Central memory CD8-positive, alpha-beta T cell (primary cell): ENCODE data around the gene NANS.
"Not testable (repeated sequence)": the region's sequence is repeated elsewhere in the genome, so short reads cannot be mapped to it uniquely, and the experiment has no call there.

ENCODE experiments used
- ATAC-seq: fragments of 150-1000 bp; cut with Tn5 transposase; replicated peaks from 2 replicates; pipeline ENCODE4 v1.10.0; 2022; ENCODE audit warnings: mild to moderate bottlenecking, moderate FRiP score, moderate number of reproducible peaks; ENCODE audit not compliant: poor library complexity, severe bottlenecking; ENCODE audit errors: extremely low read depth
- DNase-seq, 2 donors: peaks; one replicate each; pipeline ENCODE4 v3.0.0; 2021; ENCODE audit warnings: low spot score in 2 of 2
- H3K27ac Mint-ChIP-seq: one replicate; pipeline ENCODE4 v1.8.0; 2022; ENCODE audit warnings: low read depth, mild to moderate bottlenecking, moderate library complexity, mixed read lengths
- H3K27me3 Mint-ChIP-seq: one replicate; pipeline ENCODE4 v1.8.0; 2022; ENCODE audit warnings: mixed read lengths
- H3K36me3 Mint-ChIP-seq: one replicate; pipeline ENCODE4 v1.8.0; 2022; ENCODE audit warnings: mild to moderate bottlenecking, moderate library complexity, mixed read lengths; ENCODE audit not compliant: insufficient read depth
- H3K4me1 Mint-ChIP-seq: one replicate; pipeline ENCODE4 v1.8.0; 2022; ENCODE audit warnings: mixed read lengths
- H3K4me3 Mint-ChIP-seq: one replicate; pipeline ENCODE4 v1.8.0; 2022; ENCODE audit warnings: mild to moderate bottlenecking, moderate library complexity, mixed read lengths
- H3K9me3 Mint-ChIP-seq: one replicate; pipeline ENCODE4 v1.8.0; 2022; ENCODE audit warnings: mixed read lengths

NANS gene

DNA sequence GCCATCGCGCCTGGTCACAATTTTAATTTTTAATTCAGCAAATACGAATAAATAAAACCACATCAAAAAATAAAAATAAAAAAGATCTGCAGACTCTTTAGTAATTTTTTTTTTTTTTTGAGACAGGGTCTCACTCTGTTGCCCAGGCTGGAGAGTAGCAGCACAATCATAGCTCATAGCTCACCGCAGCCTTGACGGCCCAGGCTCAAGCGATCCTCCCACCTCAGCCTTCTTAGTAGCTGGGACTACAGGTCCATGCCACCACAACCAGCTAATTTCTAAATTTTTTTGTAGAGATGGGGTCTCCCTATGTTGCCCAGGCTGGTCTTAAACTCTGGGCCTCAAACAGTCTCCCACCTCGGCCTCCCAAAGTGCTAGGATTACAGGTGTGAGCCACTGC, 14.2 kb downstream of the NANS start:
- H3K27ac Mint-ChIP-seq, result no peak overlapping the region
- H3K4me3 Mint-ChIP-seq, result no peak overlapping the region
- H3K36me3 Mint-ChIP-seq, result peaks cover 11% of the 10 kb centered on the region
- ATAC-seq, result no peak
- H3K9me3 Mint-ChIP-seq, result no peaks in the 10 kb centered on the region
- H3K27me3 Mint-ChIP-seq, result no peaks in the 10 kb centered on the region
- peaks cover 19% of the 10 kb centered on the region for H3K4me1 Mint-ChIP-seq
- DNase-seq, result no peak

- DNase-seq, result no peak
- Mint-ChIP-seq H3K36me3 (peaks cover 8% of the 10 kb centered on the region), H3K9me3 (no peaks in the 10 kb centered on the region), H3K4me1 (peaks cover 19% of the 10 kb centered on the region), H3K27me3 (no peaks in the 10 kb centered on the region), H3K27ac (no peak overlapping the region), H3K4me3 (no peak overlapping the region)
- no peak for ATAC-seq
Measured at GRCh38 chr9:98071737-98072136, 15.2 kb downstream of the NANS start.

- H3K4me1 Mint-ChIP-seq, result peaks cover 17% of the 10 kb centered on the region
- peak overlapping the region; percentile 31 for H3K4me3 Mint-ChIP-seq
Measured at GRCh38 chr9:98074115-98074990, 17.8 kb downstream of the NANS start.

GRCh38 chr9:98075332-98075805, 18.8 kb downstream of the NANS start:
- H3K4me1 Mint-ChIP-seq, result peaks cover 14% of the 10 kb centered on the region
- peak; percentile 35 for ATAC-seq
- peak overlapping the region; percentile 89 for H3K27ac Mint-ChIP-seq
- no peaks in the 10 kb centered on the region for H3K27me3 Mint-ChIP-seq
- H3K36me3 Mint-ChIP-seq, result peaks cover 24% of the 10 kb centered on the region
- H3K9me3 Mint-ChIP-seq, result no peaks in the 10 kb centered on the region
- no peak overlapping the region for H3K4me3 Mint-ChIP-seq
- DNase-seq, result no peak

More at GRCh38 chr9:98074115-98074990, 17.8 kb downstream of the NANS start:
- H3K27ac Mint-ChIP-seq, result peak overlapping the region; percentile 89
- no peaks in the 10 kb centered on the region for H3K27me3 Mint-ChIP-seq
- ATAC-seq (no peak), DNase-seq (peak; percentile 45 to 57)
- no peaks in the 10 kb centered on the region for H3K9me3 Mint-ChIP-seq
- peaks cover 19% of the 10 kb centered on the region for H3K36me3 Mint-ChIP-seq

GRCh38 chr9:98076514-98076890, 20.0 kb downstream of the NANS start:
- not testable (repeated sequence) for H3K27me3 Mint-ChIP-seq, H3K4me3 Mint-ChIP-seq, H3K9me3 Mint-ChIP-seq, DNase-seq, ATAC-seq
- Mint-ChIP-seq H3K4me1 (peaks cover 14% of the 10 kb centered on the region), H3K36me3 (peaks cover 26% of the 10 kb centered on the region), H3K27ac (peak overlapping the region; percentile 89)

- Mint-ChIP-seq H3K4me1 (peaks cover 23% of the 10 kb centered on the region), H3K4me3 (no peak overlapping the region), H3K27me3 (no peaks in the 10 kb centered on the region), H3K36me3 (peaks cover 33% of the 10 kb centered on the region), H3K9me3 (no peaks in the 10 kb centered on the region), H3K27ac (peak overlapping the region; percentile 42)
- no peak for DNase-seq
- ATAC-seq, result no peak
Measured at GRCh38 chr9:98078895-98079294, 22.4 kb downstream of the NANS start.

- peaks cover 34% of the 10 kb centered on the region for H3K36me3 Mint-ChIP-seq
- peaks cover 13% of the 10 kb centered on the region for H3K4me1 Mint-ChIP-seq
- H3K4me3 Mint-ChIP-seq, result no peak overlapping the region
- no peaks in the 10 kb centered on the region for H3K27me3 Mint-ChIP-seq
- no peak for ATAC-seq
- no peak overlapping the region for H3K27ac Mint-ChIP-seq
- H3K9me3 Mint-ChIP-seq, result no peaks in the 10 kb centered on the region
- DNase-seq, result no peak
Measured at GRCh38 chr9:98080326-98080725, 23.8 kb downstream of the NANS start.

GRCh38 chr9:98080780-98081179, 24.2 kb downstream of the NANS start:
- Mint-ChIP-seq H3K9me3 (no peaks in the 10 kb centered on the region), H3K27ac (no peak overlapping the region), H3K27me3 (no peaks in the 10 kb centered on the region), H3K4me1 (peaks cover 12% of the 10 kb centered on the region), H3K36me3 (peaks cover 34% of the 10 kb centered on the region), H3K4me3 (no peak overlapping the region)
- no peak for ATAC-seq
- no peak for DNase-seq

- no peak for DNase-seq
- no peak for ATAC-seq
- Mint-ChIP-seq H3K4me1 (peaks cover 16% of the 10 kb centered on the region), H3K9me3 (no peaks in the 10 kb centered on the region), H3K36me3 (peaks cover 34% of the 10 kb centered on the region), H3K4me3 (no peak overlapping the region), H3K27ac (peak overlapping the region; percentile 73), H3K27me3 (no peaks in the 10 kb centered on the region)
Measured at GRCh38 chr9:98081477-98082219, 25.1 kb downstream of the NANS start.

GRCh38 chr9:98083061-98083501, 26.5 kb downstream of the NANS start:
- no peaks in the 10 kb centered on the region for H3K9me3 Mint-ChIP-seq
- no peak overlapping the region for H3K27ac Mint-ChIP-seq
- no peak overlapping the region for H3K4me3 Mint-ChIP-seq
- H3K27me3 Mint-ChIP-seq, result no peaks in the 10 kb centered on the region
- peaks cover 28% of the 10 kb centered on the region for H3K36me3 Mint-ChIP-seq
- ATAC-seq (no peak), DNase-seq (no peak)
- H3K4me1 Mint-ChIP-seq, result peaks cover 22% of the 10 kb centered on the region

DNA sequence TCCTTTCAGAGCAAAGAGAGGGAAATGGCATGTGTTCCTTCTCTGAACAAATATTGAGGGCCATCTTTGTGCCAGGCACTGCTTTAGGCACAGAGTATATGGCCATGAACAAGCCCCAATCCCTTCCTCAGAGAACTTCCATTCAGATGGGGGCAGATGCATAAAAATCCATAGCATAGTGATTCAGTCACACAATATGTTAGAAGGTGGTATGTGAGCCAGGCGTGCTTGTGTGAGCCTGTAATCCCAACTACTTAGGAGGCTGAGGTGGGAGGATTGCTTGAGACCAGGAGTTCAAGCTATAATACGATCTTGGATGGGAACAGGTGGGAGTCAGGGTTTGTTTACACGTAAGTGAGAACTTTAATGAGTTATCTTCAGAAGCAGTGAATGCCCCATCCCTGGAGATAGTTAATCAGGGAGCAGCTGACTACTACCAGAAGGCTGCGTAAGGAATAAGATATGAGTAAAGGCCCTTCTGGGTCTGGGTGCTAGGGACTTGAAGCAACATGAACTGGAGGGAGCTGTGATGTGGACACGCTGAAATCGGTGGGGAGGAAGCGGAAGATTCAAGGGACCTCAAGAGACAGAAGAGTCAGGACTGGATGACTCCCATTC, 27.1 kb downstream of the NANS start:
- H3K27me3 Mint-ChIP-seq, result no peaks in the 10 kb centered on the region
- DNase-seq (no peak), ATAC-seq (no peak)
- H3K4me1 Mint-ChIP-seq, result peaks cover 22% of the 10 kb centered on the region
- H3K36me3 Mint-ChIP-seq, result peaks cover 30% of the 10 kb centered on the region
- peak overlapping the region; percentile 26 for H3K27ac Mint-ChIP-seq
- no peak overlapping the region for H3K4me3 Mint-ChIP-seq
- H3K9me3 Mint-ChIP-seq, result no peaks in the 10 kb centered on the region

DNA sequence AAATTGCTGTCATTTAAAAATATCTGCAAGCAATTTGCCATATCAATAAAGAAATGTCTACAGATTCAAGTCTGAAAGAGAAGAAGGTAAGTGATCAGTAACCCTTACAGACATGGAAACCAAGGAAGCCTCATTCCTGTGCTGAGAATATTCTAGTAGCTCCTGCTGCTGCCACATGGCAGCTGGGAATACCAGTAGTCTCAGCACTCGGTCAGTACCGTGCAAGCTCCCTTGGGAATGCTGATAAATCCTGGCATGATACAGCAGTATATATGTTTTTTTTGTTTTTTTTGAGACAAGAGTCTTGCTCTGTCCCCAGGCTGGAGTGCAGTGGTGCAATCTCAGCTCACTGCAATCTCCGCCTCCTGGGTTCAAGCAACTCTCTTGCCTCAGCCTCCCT, 27.9 kb downstream of the NANS start:
- Mint-ChIP-seq H3K9me3 (no peaks in the 10 kb centered on the region), H3K4me3 (no peak overlapping the region), H3K36me3 (peaks cover 31% of the 10 kb centered on the region), H3K27me3 (no peaks in the 10 kb centered on the region), H3K27ac (peak overlapping the region; percentile 26), H3K4me1 (peaks cover 24% of the 10 kb centered on the region)
- no peak for DNase-seq
- no peak for ATAC-seq
